Measurements from ENCODE around the gene PRR15L. TPM values are rescaled to one million over a fixed set of nuclear protein-coding genes. Genes with fewer than 3 reads are reported as not detected.

Gene PRR15L
- total RNA-seq, 1 experiment from 2014 or later = not detected

DNA sequence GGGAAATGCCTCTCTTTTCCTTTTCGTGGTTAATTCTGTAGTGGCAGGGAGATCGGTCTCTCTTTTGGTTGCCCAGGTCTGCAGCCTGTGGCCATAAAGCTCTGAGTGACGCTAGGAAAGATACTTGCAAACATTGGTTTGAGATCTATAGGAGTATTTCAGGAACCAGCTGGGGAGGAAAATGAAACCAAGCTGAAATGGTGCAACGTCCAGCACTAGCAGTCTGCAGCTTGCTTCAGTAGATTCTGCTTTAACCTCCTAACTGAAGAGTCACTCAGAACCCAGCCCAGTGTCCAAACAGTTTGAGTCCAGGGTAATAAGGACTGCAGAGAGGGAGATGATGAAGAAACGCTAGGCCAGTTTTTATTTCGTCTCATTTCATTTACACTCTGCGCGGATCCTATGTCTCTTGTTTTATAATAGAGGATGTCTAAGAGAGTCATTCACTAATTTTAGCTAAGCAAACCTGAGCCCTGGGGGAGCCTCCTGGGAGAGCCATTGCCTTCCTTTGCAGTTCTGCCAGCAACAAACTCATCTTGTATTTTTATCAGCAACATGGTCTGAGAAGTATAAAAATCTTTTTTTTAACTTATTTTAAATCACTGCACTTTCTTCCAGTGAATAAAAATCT lies 49.6 kb downstream of the PRR15L start:
- no peak for DNase-seq (ENCODE audit: low read depth)

DNA sequence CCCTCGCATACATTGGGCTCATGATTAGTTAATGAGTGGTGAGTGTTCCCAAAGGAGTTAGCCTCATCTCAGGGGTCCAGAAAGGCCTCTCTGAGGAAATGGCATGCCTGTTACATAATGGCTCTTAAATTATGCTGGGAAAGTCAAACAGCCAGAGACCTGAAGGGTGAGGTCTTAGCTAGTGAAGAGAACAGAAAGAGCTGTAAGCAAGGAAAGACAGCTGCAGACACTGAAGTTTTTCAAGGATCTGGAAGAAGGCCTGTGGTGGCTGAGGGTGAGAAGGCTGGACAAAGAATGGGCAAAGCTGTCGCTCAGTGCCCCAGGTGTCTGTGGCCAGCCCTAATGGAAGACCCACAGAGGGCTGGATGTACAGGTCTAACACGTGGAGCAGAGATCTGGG lies 51.2 kb downstream of the PRR15L start:
- DNase-seq (ENCODE audit: low read depth) = no peak

DNA sequence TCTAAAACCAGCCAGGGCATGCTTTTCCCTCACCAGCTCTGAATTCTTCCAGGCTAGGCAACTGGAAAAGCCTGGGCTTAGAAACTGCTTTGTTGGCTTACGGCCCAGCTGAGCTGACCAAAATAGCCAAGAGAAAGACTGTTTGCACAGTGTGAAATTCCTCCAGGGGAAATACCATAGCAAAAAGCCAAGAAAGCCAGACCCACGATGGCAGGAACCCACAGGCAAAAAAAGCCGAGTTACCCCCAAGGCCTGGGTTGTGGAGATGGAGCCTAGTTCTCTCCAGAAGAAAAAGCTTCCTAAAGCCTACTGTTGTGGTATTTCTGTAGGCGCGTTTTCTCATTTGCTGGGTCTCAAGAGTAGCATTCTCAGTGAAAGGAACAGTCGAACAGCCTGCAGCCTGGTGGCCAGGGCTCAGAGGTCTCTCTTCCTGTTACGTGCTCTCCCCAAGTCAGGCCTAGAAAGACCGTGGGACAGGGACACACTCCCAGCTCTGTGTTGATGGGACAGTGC lies 52.4 kb downstream of the PRR15L start:
- no peak for DNase-seq (ENCODE audit: low read depth)

DNA sequence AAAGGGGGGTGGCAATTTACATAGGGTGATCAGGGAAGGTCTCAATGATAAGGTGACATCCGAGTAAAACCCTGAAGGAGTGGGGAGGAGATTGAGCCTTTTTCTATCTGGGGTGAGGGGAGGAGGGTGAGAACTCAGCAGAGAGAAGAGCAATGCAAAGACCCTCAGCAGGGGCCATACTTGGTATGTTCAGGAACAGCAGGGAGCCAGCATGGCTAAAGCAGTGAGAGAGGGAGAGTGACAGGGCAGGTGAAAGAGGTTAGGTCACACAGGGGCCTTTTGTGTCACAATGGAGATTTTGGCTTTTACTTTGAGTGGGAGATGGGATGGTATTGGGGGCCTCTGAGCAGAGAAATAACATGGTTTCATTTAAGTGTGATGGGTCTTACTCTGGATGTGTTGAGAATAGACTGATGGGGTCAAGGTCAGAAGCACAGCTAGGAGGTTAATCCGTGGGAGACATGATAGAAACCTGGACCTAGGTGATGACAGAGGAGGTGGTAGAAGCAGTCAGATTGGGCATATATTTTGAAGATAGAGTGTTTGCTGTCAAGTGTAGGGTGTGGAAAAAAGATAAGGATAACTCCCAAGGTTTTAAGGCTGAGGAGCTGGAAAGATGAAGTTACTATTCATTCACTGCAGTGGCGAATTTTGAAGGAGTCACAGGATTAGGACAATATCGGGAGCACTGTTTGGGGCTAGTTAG lies 55.5 kb downstream of the PRR15L start:
- no peak for DNase-seq (ENCODE audit: low read depth)

Other genes starting within 250 kb of the PRR15L start
- gene TBX21, start 224.6 kb downstream of the PRR15L start, total RNA-seq (2014; rRNA removed; shearing (Covaris generic)) = not detected in 2 replicates
- gene OSBPL7, start 136.1 kb downstream of the PRR15L start, total RNA-seq (2014; rRNA removed; shearing (Covaris generic)) = 9.2 and 15.0 TPM in 2 replicates
- 124 and 154 TPM in 2 replicates for gene MRPL10, start 126.3 kb downstream of the PRR15L start, total RNA-seq (2014; rRNA removed; shearing (Covaris generic))
- gene LRRC46, start 126.2 kb downstream of the PRR15L start, total RNA-seq (2014; rRNA removed; shearing (Covaris generic)) = 0.37 and 0.51 TPM in 2 replicates
- 39.6 and 43.0 TPM in 2 replicates for gene SCRN2, start 116.6 kb downstream of the PRR15L start, total RNA-seq (2014; rRNA removed; shearing (Covaris generic))
- 1.7 and 1.8 TPM in 2 replicates for gene SP6, start 106.7 kb downstream of the PRR15L start, total RNA-seq (2014; rRNA removed; shearing (Covaris generic))
- 1.6 and 3.4 TPM in 2 replicates for gene SP2, start 61.6 kb downstream of the PRR15L start, total RNA-seq (2014; rRNA removed; shearing (Covaris generic))
- gene PNPO, start 16.3 kb downstream of the PRR15L start, total RNA-seq (2014; rRNA removed; shearing (Covaris generic)) = 42.5 and 55.6 TPM in 2 replicates
- gene CDK5RAP3, start 13.2 kb upstream of the PRR15L start, total RNA-seq (2014; rRNA removed; shearing (Covaris generic)) = 50.0 and 53.1 TPM in 2 replicates
- 15.4 and 17.3 TPM in 2 replicates for gene COPZ2, start 79.9 kb upstream of the PRR15L start, total RNA-seq (2014; rRNA removed; shearing (Covaris generic))
- 59.4 and 62.3 TPM in 2 replicates for gene NFE2L1, start 90.5 kb upstream of the PRR15L start, total RNA-seq (2014; rRNA removed; shearing (Covaris generic))
- gene CBX1, start 143.6 kb upstream of the PRR15L start, total RNA-seq (2014; rRNA removed; shearing (Covaris generic)) = 67.3 and 84.4 TPM in 2 replicates
- gene SNX11, start 149.9 kb upstream of the PRR15L start, total RNA-seq (2014; rRNA removed; shearing (Covaris generic)) = 15.7 and 18.3 TPM in 2 replicates

Measured in HT1080 (cell line).